ENCODE measurements around the gene PRR23C. TPM values are rescaled to one million over a fixed set of nuclear protein-coding genes. Genes with fewer than 3 reads are reported as not detected.

The PRR23C gene
- total and polyA plus RNA-seq, 2 experiments from 2014 or later: not detected

- no peaks in the 10 kb centered on the region for H3K36me3 ChIP-seq (replicated peaks; ENCODE audit: insufficient read depth, low read depth)
- TF ChIP-seq EZH2 (IDR thresholded peaks at IDR 0.05; ENCODE audit: borderline replicate concordance) (no peak), EZH2phosphoT487 (IDR thresholded peaks at IDR 0.05; ENCODE audit: low read depth, severe bottlenecking, unreplicated experiment) (no peak), CTCF (IDR thresholded peaks at IDR 0.05; ENCODE audit: poor library complexity) (no peak)
- no peaks in the 10 kb centered on the region for H3K79me2 ChIP-seq
- no peak for DNase-seq (ENCODE audit: low spot score)
- 67% methylated on average over 4 of the region's 4 CpGs for WGBS (ENCODE audit: low lambda C conversion rate, missing lambda C conversion rate)
- no peaks in the 10 kb centered on the region for H4K20me1 ChIP-seq (ENCODE audit: insufficient read depth, poor library complexity, severe bottlenecking)
- H3K4me3 ChIP-seq: no peak overlapping the region
- no peak overlapping the region for H3K4me2 ChIP-seq
- no peak overlapping the region for H2AFZ ChIP-seq
- H3K9me3 ChIP-seq (ENCODE audit: low read depth): no peaks in the 10 kb centered on the region
- H3K9me2 ChIP-seq (replicated peaks; ENCODE audit: insufficient read depth): no peaks in the 10 kb centered on the region
- H3K4me1 ChIP-seq (ENCODE audit: insufficient read depth): no peaks in the 10 kb centered on the region
- no peak overlapping the region for H3K27ac ChIP-seq
- peaks cover 9% of the 10 kb centered on the region for H3K27me3 ChIP-seq
Measured at GRCh38 chr3:139087621-139088020, 42.9 kb upstream of the PRR23C start.

GRCh38 chr3:139084176-139084575, 39.5 kb upstream of the PRR23C start:
- Histone ChIP-seq H3K36me3 (replicated peaks; ENCODE audit: insufficient read depth, low read depth) (no peaks in the 10 kb centered on the region), H3K4me2 (no peak overlapping the region), H2AFZ (no peak overlapping the region), H3K4me1 (ENCODE audit: insufficient read depth) (no peaks in the 10 kb centered on the region), H3K27me3 (peaks cover 5% of the 10 kb centered on the region), H3K79me2 (no peaks in the 10 kb centered on the region), H4K20me1 (ENCODE audit: insufficient read depth, poor library complexity, severe bottlenecking) (no peaks in the 10 kb centered on the region), H3K9me3 (ENCODE audit: low read depth) (no peaks in the 10 kb centered on the region), H3K27ac (no peak overlapping the region), H3K9me2 (replicated peaks; ENCODE audit: insufficient read depth) (no peaks in the 10 kb centered on the region), H3K4me3 (no peak overlapping the region)
- TF ChIP-seq CTCF (IDR thresholded peaks at IDR 0.05; ENCODE audit: poor library complexity) (no peak), EZH2 (IDR thresholded peaks at IDR 0.05; ENCODE audit: borderline replicate concordance) (no peak), EZH2phosphoT487 (IDR thresholded peaks at IDR 0.05; ENCODE audit: low read depth, severe bottlenecking, unreplicated experiment) (no peak)
- no peak for DNase-seq (ENCODE audit: low spot score)

- Histone ChIP-seq H3K4me2 (no peak overlapping the region), H3K79me2 (no peaks in the 10 kb centered on the region), H4K20me1 (ENCODE audit: insufficient read depth, poor library complexity, severe bottlenecking) (no peaks in the 10 kb centered on the region), H3K4me3 (no peak overlapping the region), H3K4me1 (ENCODE audit: insufficient read depth) (no peaks in the 10 kb centered on the region), H3K27me3 (no peaks in the 10 kb centered on the region), H3K36me3 (replicated peaks; ENCODE audit: insufficient read depth, low read depth) (no peaks in the 10 kb centered on the region), H3K9me2 (replicated peaks; ENCODE audit: insufficient read depth) (no peaks in the 10 kb centered on the region), H3K27ac (no peak overlapping the region), H2AFZ (no peak overlapping the region), H3K9me3 (ENCODE audit: low read depth) (no peaks in the 10 kb centered on the region)
- DNase-seq (ENCODE audit: low spot score): no peak
- 85% methylated on average over 2 of the region's 2 CpGs for WGBS (ENCODE audit: low lambda C conversion rate, missing lambda C conversion rate)
- no peak for TF ChIP-seq EZH2phosphoT487 (IDR thresholded peaks at IDR 0.05; ENCODE audit: low read depth, severe bottlenecking, unreplicated experiment)
- TF ChIP-seq CTCF (IDR thresholded peaks at IDR 0.05; ENCODE audit: poor library complexity): no peak
- TF ChIP-seq EZH2 (IDR thresholded peaks at IDR 0.05; ENCODE audit: borderline replicate concordance): no peak
Measured at GRCh38 chr3:139074565-139075115, 29.9 kb upstream of the PRR23C start.

- no peaks in the 10 kb centered on the region for H3K9me3 ChIP-seq (ENCODE audit: low read depth)
- TF ChIP-seq CTCF (IDR thresholded peaks at IDR 0.05; ENCODE audit: poor library complexity): no peak
- TF ChIP-seq EZH2phosphoT487 (IDR thresholded peaks at IDR 0.05; ENCODE audit: low read depth, severe bottlenecking, unreplicated experiment): no peak
- TF ChIP-seq EZH2 (IDR thresholded peaks at IDR 0.05; ENCODE audit: borderline replicate concordance): no peak
- H3K27me3 ChIP-seq: no peaks in the 10 kb centered on the region
- no peaks in the 10 kb centered on the region for H3K36me3 ChIP-seq (replicated peaks; ENCODE audit: insufficient read depth, low read depth)
- H4K20me1 ChIP-seq (ENCODE audit: insufficient read depth, poor library complexity, severe bottlenecking): no peaks in the 10 kb centered on the region
- H3K4me3 ChIP-seq: no peak overlapping the region
- no peaks in the 10 kb centered on the region for H3K9me2 ChIP-seq (replicated peaks; ENCODE audit: insufficient read depth)
- H3K4me2 ChIP-seq: no peak overlapping the region
- no peaks in the 10 kb centered on the region for H3K79me2 ChIP-seq
- no peak overlapping the region for H3K27ac ChIP-seq
- no peak overlapping the region for H2AFZ ChIP-seq
- WGBS (ENCODE audit: low lambda C conversion rate, missing lambda C conversion rate): 33% methylated on average over 1 of the region's 1 CpG
- no peaks in the 10 kb centered on the region for H3K4me1 ChIP-seq (ENCODE audit: insufficient read depth)
- no peak for DNase-seq (ENCODE audit: low spot score)
Measured at GRCh38 chr3:139062918-139063317, 18.2 kb upstream of the PRR23C start.

Data from hepatocyte (in vitro differentiated cells).